Measurements from ENCODE around the gene PTCHD4.

- TF ChIP-seq CTCF (IDR thresholded peaks at IDR 0.05) (no peak), EP300 (IDR thresholded peaks at IDR 0.05) (no peak)
Observed at GRCh38 chr6:48111575-48111974, 578 bp upstream of the PTCHD4 start.
